OCI-LY7 (cell line): ENCODE measurements around the gene NCKAP5. TPM values are rescaled to one million over a fixed set of nuclear protein-coding genes. Genes with fewer than 3 reads are reported as not detected.

Source experiments
- BruUV-seq: library from RNA; stranded (reverse); fragments of 400-500 nt; replicated peaks from 2 replicates; lab custom pipeline; 2021; lab: Mats Ljungman, UMichigan
- CTCF ChIA-PET: fragments of 300-600 bp; sonication (Branson Sonifier 250); formaldehyde crosslinking; loops from one replicate; lab custom pipeline; 2022; ENCODE audit warnings: antibody characterized with exemption; ENCODE audit not compliant: unreplicated experiment; lab: Charles Lee
- POLR2A ChIA-PET: fragments of 300-600 bp; sonication (Branson Sonifier 250); formaldehyde crosslinking; loops from one replicate; lab custom pipeline; 2022; ENCODE audit warnings: antibody characterized with exemption; lab: Charles Lee
- DNase-seq: peaks from one replicate; pipeline ENCODE4 v3.0.0-alpha.2; 2015; ENCODE audit warnings: low spot score
- H2AFZ ChIP-seq: fragments of 200-600 bp; sonication (generic), shearing (Covaris generic); 2 replicates; pipeline ENCODE4 v1.6.1; 2014; ENCODE audit warnings: mild to moderate bottlenecking, antibody characterized with exemption, low read length, moderate library complexity
- H3K27ac ChIP-seq: fragments of 200-600 bp; sonication (generic); 2 replicates; pipeline ENCODE4 v1.5.1; 2014; ENCODE audit warnings: mixed run types, low read depth, mild to moderate bottlenecking, moderate library complexity, low read length, inconsistent platforms; ENCODE audit not compliant: poor library complexity, severe bottlenecking
- H3K36me3 ChIP-seq: fragments of 200-600 bp; sonication (generic); 2 replicates; pipeline ENCODE4 v1.6.1; 2014; ENCODE audit warnings: mild to moderate bottlenecking, antibody characterized with exemption, low read length, moderate library complexity, mixed read lengths; ENCODE audit not compliant: insufficient read depth
- H3K4me1 ChIP-seq: fragments of 200-600 bp; sonication (generic); 2 replicates; pipeline ENCODE4 v1.5.1; 2014; ENCODE audit warnings: mild to moderate bottlenecking, low read length; ENCODE audit not compliant: insufficient read depth, poor library complexity, severe bottlenecking
- H3K4me2 ChIP-seq: fragments of 200-600 bp; sonication (generic); 2 replicates; pipeline ENCODE4 v1.6.1; 2014; ENCODE audit warnings: mild to moderate bottlenecking, low read length
- H3K4me3 ChIP-seq: fragments of 200-600 bp; sonication (generic); 2 replicates; pipeline ENCODE4 v1.5.1; 2014; ENCODE audit warnings: mild to moderate bottlenecking, low read depth, low read length; ENCODE audit not compliant: poor library complexity, severe bottlenecking
- H3K79me2 ChIP-seq: fragments of 200-600 bp; sonication (generic); 2 replicates; pipeline ENCODE4 v1.6.1; 2016; ENCODE audit warnings: low read depth, mild to moderate bottlenecking, low read length, moderate library complexity, mixed read lengths; ENCODE audit not compliant: insufficient read depth
- H3K9me2 ChIP-seq: fragments of 200-600 bp; sonication (generic); 2 replicates; pipeline ENCODE4 v1.6.1; 2016; ENCODE audit warnings: mild to moderate bottlenecking, low read length, mixed read lengths; ENCODE audit not compliant: insufficient read depth
- H3K9me3 ChIP-seq: fragments of 200-600 bp; sonication (generic); 2 replicates; pipeline ENCODE4 v1.6.1; 2014; ENCODE audit warnings: mild to moderate bottlenecking, mixed run types, low read length, mixed read lengths
- H4K20me1 ChIP-seq: fragments of 200-600 bp; sonication (generic); 2 replicates; pipeline ENCODE4 v1.6.1; 2014; ENCODE audit warnings: mild to moderate bottlenecking, antibody characterized with exemption, low read length, moderate library complexity, mixed read lengths; ENCODE audit not compliant: insufficient read depth
- CTCF ChIP-seq: fragments of 200-600 bp; sonication (generic); conservative IDR thresholded peaks from 2 replicates; pipeline ENCODE4 v1.5.1; 2014; ENCODE audit warnings: mild to moderate bottlenecking, antibody characterized with exemption, low read length, moderate library complexity, mixed read lengths
- EZH2phosphoT487 ChIP-seq: fragments of 200-600 bp; sonication (generic); IDR thresholded peaks from 2 replicates; pipeline ENCODE4 v1.6.1; 2018; ENCODE audit warnings: low read depth, borderline replicate concordance, mild to moderate bottlenecking, mixed run types, antibody characterized with exemption, low read length, moderate library complexity, mixed read lengths
- intact Hi-C: fragments of 100-400 bp; cut with micrococcal nuclease; formaldehyde crosslinking; loops from one replicate; pipeline ENCODE4 v1.10.0; 2022; ENCODE audit not compliant: unreplicated experiment
- total RNA-seq, 2 experiments: library from RNA; depleted of rRNA in 1 of 2; stranded (reverse); fragments of >200 nt in 1 of 2; shearing (Covaris generic) in 1 of 2; gene quantifications; 2 replicates each; pipeline ENCODE4 v1.2.3, GENCODE V29; 2014 to 2022

Gene NCKAP5
- total RNA-seq, 2 experiments from 2014 or later, result not detected

- intact Hi-C loops, result no loop called here
- Histone ChIP-seq H3K79me2 (no peaks in the 10 kb centered on the region), H3K4me3 (no peak overlapping the region), H3K9me2 (no peaks in the 10 kb centered on the region), H3K4me2 (no peak overlapping the region), H3K36me3 (no peaks in the 10 kb centered on the region), H2AFZ (no peak overlapping the region), H4K20me1 (no peaks in the 10 kb centered on the region), H3K9me3 (no peaks in the 10 kb centered on the region), H3K4me1 (no peaks in the 10 kb centered on the region), H3K27ac (no peak overlapping the region)
- ChIA-PET CTCF (no interaction called here), POLR2A (interaction anchor here (0.7 kb wide), 1 partner anchor 127 kb away, joined by 5 read pairs; no protein-coding TSS in a partner anchor)
- TF ChIP-seq EZH2phosphoT487 (no peak), CTCF (no peak)
- DNase-seq, result no peak
- BruUV-seq, result no TSS peak
Observed at GRCh38 chr2:133517876-133518275, 50.4 kb downstream of the NCKAP5 start.

GRCh38 chr2:133516405-133517026 is 51.7 kb downstream of the NCKAP5 start:
- no peak for DNase-seq
- Histone ChIP-seq H2AFZ (no peak overlapping the region), H3K79me2 (no peaks in the 10 kb centered on the region), H3K27ac (no peak overlapping the region), H3K9me2 (no peaks in the 10 kb centered on the region), H3K4me1 (no peaks in the 10 kb centered on the region), H3K4me3 (no peak overlapping the region), H3K36me3 (no peaks in the 10 kb centered on the region), H4K20me1 (no peaks in the 10 kb centered on the region), H3K4me2 (no peak overlapping the region), H3K9me3 (no peaks in the 10 kb centered on the region)
- TF ChIP-seq EZH2phosphoT487 (no peak), CTCF (no peak)
- BruUV-seq, result no TSS peak
- ChIA-PET CTCF (no interaction called here), POLR2A (no interaction called here)
- intact Hi-C loops, result no loop called here

GRCh38 chr2:133515271-133515670 is 53.0 kb downstream of the NCKAP5 start:
- no peaks in the 10 kb centered on the region for H3K36me3 ChIP-seq
- no peak overlapping the region for H3K4me2 ChIP-seq
- no peak overlapping the region for H2AFZ ChIP-seq
- H3K27ac ChIP-seq, result no peak overlapping the region
- intact Hi-C loops, result no loop called here
- no peaks in the 10 kb centered on the region for H3K9me2 ChIP-seq
- no TSS peak for BruUV-seq
- no peaks in the 10 kb centered on the region for H3K9me3 ChIP-seq
- H3K4me3 ChIP-seq, result no peak overlapping the region
- H4K20me1 ChIP-seq, result no peaks in the 10 kb centered on the region
- no peak for DNase-seq
- CTCF ChIA-PET, result no interaction called here
- no peaks in the 10 kb centered on the region for H3K79me2 ChIP-seq
- POLR2A ChIA-PET, result interaction anchor here (0.6 kb wide), 1 partner anchor 23 kb away, joined by 4 read pairs; no protein-coding TSS in a partner anchor
- no peaks in the 10 kb centered on the region for H3K4me1 ChIP-seq
- TF ChIP-seq CTCF, result no peak
- no peak for TF ChIP-seq EZH2phosphoT487
